Measurements from ENCODE around the gene CACNA2D3. TPM values are rescaled to one million over a fixed set of nuclear protein-coding genes. Genes with fewer than 3 reads are reported as not detected.

CACNA2D3 gene
- total RNA-seq, 1 experiment from 2014 or later, result not detected

GRCh38 chr3:54755756-54756155, 633.4 kb downstream of the CACNA2D3 start:
- no peak overlapping the region for H3K4me3 Mint-ChIP-seq (ENCODE audit: unreplicated experiment)
- intact Hi-C loops (cut with micrococcal nuclease; ENCODE audit: unreplicated experiment), result no loop called here
- TF ChIP-seq CTCF (IDR thresholded peaks at IDR 0.05; ENCODE audit: insufficient read depth in 1 of 2, low read depth in 1 of 2, low read length in 1 of 2, severe bottlenecking in 1 of 2, unreplicated experiment in 1 of 2), result no peak
- POLR2A ChIA-PET, result no interaction called here
- H3K36me3 Mint-ChIP-seq (ENCODE audit: insufficient read depth, unreplicated experiment), result no peaks in the 10 kb centered on the region
- no peaks in the 10 kb centered on the region for H3K4me1 Mint-ChIP-seq (ENCODE audit: low read depth, unreplicated experiment)
- Histone ChIP-seq H3K27me3 (replicated peaks; ENCODE audit: control insufficient read depth, insufficient read depth, low read length) (no peaks in the 10 kb centered on the region), H3K4me1 (no peaks in the 10 kb centered on the region), H3K9me3 (no peaks in the 10 kb centered on the region), H3K4me3 (ENCODE audit: low read depth, low read length) (no peak overlapping the region), H3K36me3 (ENCODE audit: control insufficient read depth, insufficient read depth, low read length) (no peaks in the 10 kb centered on the region)
- CTCF ChIA-PET, result no interaction called here
- no peak overlapping the region for H3K27ac Mint-ChIP-seq (ENCODE audit: unreplicated experiment)
- peaks cover 7% of the 10 kb centered on the region for H3K27me3 Mint-ChIP-seq (ENCODE audit: insufficient read depth, unreplicated experiment)
- DNase-seq, result no peak
- BruUV-seq (replicated peaks), result no TSS peak
- H3K9me3 Mint-ChIP-seq (ENCODE audit: unreplicated experiment), result no peaks in the 10 kb centered on the region

GRCh38 chr3:54756330-54756731, 634.0 kb downstream of the CACNA2D3 start:
- H3K27ac Mint-ChIP-seq (ENCODE audit: unreplicated experiment), result no peak overlapping the region
- Histone ChIP-seq H3K36me3 (ENCODE audit: control insufficient read depth, insufficient read depth, low read length) (no peaks in the 10 kb centered on the region), H3K4me1 (no peaks in the 10 kb centered on the region), H3K27me3 (replicated peaks; ENCODE audit: control insufficient read depth, insufficient read depth, low read length) (no peaks in the 10 kb centered on the region), H3K9me3 (no peaks in the 10 kb centered on the region), H3K4me3 (ENCODE audit: low read depth, low read length) (no peak overlapping the region)
- BruUV-seq (replicated peaks), result no TSS peak
- no peak for DNase-seq
- no peaks in the 10 kb centered on the region for H3K9me3 Mint-ChIP-seq (ENCODE audit: unreplicated experiment)
- ChIA-PET CTCF (no interaction called here), POLR2A (no interaction called here)
- H3K36me3 Mint-ChIP-seq (ENCODE audit: insufficient read depth, unreplicated experiment), result no peaks in the 10 kb centered on the region
- no peak for TF ChIP-seq CTCF (IDR thresholded peaks at IDR 0.05; ENCODE audit: insufficient read depth in 1 of 2, low read depth in 1 of 2, low read length in 1 of 2, severe bottlenecking in 1 of 2, unreplicated experiment in 1 of 2)
- intact Hi-C loops (cut with micrococcal nuclease; ENCODE audit: unreplicated experiment), result no loop called here
- no peak overlapping the region for H3K4me3 Mint-ChIP-seq (ENCODE audit: unreplicated experiment)
- no peaks in the 10 kb centered on the region for H3K4me1 Mint-ChIP-seq (ENCODE audit: low read depth, unreplicated experiment)
- peaks cover 7% of the 10 kb centered on the region for H3K27me3 Mint-ChIP-seq (ENCODE audit: insufficient read depth, unreplicated experiment)

- no peak overlapping the region for H3K27ac Mint-ChIP-seq (ENCODE audit: unreplicated experiment)
- H3K27me3 Mint-ChIP-seq (ENCODE audit: insufficient read depth, unreplicated experiment), result peaks cover 13% of the 10 kb centered on the region
- H3K27me3 ChIP-seq (replicated peaks; ENCODE audit: control insufficient read depth, insufficient read depth, low read length), result no peaks in the 10 kb centered on the region
- BruUV-seq (replicated peaks), result no TSS peak
- no peak overlapping the region for H3K4me3 ChIP-seq (ENCODE audit: low read depth, low read length)
- no peaks in the 10 kb centered on the region for H3K4me1 Mint-ChIP-seq (ENCODE audit: low read depth, unreplicated experiment)
- H3K36me3 ChIP-seq (ENCODE audit: control insufficient read depth, insufficient read depth, low read length), result no peaks in the 10 kb centered on the region
- intact Hi-C loops (cut with micrococcal nuclease; ENCODE audit: unreplicated experiment), result no loop called here
- H3K4me1 ChIP-seq, result no peaks in the 10 kb centered on the region
- H3K36me3 Mint-ChIP-seq (ENCODE audit: insufficient read depth, unreplicated experiment), result no peaks in the 10 kb centered on the region
- no peaks in the 10 kb centered on the region for H3K9me3 Mint-ChIP-seq (ENCODE audit: unreplicated experiment)
- DNase-seq, result no peak
- ChIA-PET POLR2A (no interaction called here), CTCF (no interaction called here)
- no peaks in the 10 kb centered on the region for H3K9me3 ChIP-seq
- H3K4me3 Mint-ChIP-seq (ENCODE audit: unreplicated experiment), result no peak overlapping the region
- no peak for TF ChIP-seq CTCF (IDR thresholded peaks at IDR 0.05; ENCODE audit: insufficient read depth in 1 of 2, low read depth in 1 of 2, low read length in 1 of 2, severe bottlenecking in 1 of 2, unreplicated experiment in 1 of 2)
Observed at GRCh38 chr3:54758461-54758860, 636.1 kb downstream of the CACNA2D3 start.

All from Caco-2 (cell line).